ENCODE results near the gene FOXO6. TPM values are rescaled to one million over a fixed set of nuclear protein-coding genes. Genes with fewer than 3 reads are reported as not detected.
"Not testable (repeated sequence)": the region's sequence is repeated elsewhere in the genome, so short reads cannot be mapped to it uniquely, and the experiment has no call there.

Gene FOXO6
- total RNA-seq, 3 donors from 2014 or later = 0.98 to 1.3 TPM; not detected in 1

- Histone ChIP-seq H3K36me3 (no peaks in the 10 kb centered on the region), H3K27me3 (no peaks in the 10 kb centered on the region), H3K27ac (no peak overlapping the region), H3K4me1 (no peaks in the 10 kb centered on the region), H3K9me3 (peaks cover 0 to 5% of the 10 kb centered on the region in 2 donors), H3K4me3 (no peak overlapping the region)
- no peak for DNase-seq (ENCODE audit: low spot score in 2 of 2)
- TF ChIP-seq, protein P1, sequence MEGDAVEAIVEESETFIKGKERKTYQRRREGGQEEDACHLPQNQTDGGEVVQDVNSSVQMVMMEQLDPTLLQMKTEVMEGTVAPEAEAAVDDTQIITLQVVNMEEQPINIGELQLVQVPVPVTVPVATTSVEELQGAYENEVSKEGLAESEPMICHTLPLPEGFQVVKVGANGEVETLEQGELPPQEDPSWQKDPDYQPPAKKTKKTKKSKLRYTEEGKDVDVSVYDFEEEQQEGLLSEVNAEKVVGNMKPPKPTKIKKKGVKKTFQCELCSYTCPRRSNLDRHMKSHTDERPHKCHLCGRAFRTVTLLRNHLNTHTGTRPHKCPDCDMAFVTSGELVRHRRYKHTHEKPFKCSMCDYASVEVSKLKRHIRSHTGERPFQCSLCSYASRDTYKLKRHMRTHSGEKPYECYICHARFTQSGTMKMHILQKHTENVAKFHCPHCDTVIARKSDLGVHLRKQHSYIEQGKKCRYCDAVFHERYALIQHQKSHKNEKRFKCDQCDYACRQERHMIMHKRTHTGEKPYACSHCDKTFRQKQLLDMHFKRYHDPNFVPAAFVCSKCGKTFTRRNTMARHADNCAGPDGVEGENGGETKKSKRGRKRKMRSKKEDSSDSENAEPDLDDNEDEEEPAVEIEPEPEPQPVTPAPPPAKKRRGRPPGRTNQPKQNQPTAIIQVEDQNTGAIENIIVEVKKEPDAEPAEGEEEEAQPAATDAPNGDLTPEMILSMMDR (IDR thresholded peaks at IDR 0.05) = no peak
- TF ChIP-seq POLR2A (IDR thresholded peaks at IDR 0.05) (no peak), POLR2AphosphoS5 (IDR thresholded peaks at IDR 0.05) (no peak)
- intact Hi-C loops (cut with DNase I; ENCODE audit: low total_unique reads) = no loop called here
Observed at GRCh38 chr1:41329662-41330587, 31.3 kb upstream of the FOXO6 start.

GRCh38 chr1:41330588-41331545 is 30.4 kb upstream of the FOXO6 start:
- H3K27me3 ChIP-seq = no peaks in the 10 kb centered on the region
- intact Hi-C loops (cut with DNase I; ENCODE audit: low total_unique reads) = no loop called here
- no peak overlapping the region for H3K4me3 ChIP-seq
- TF ChIP-seq, protein P1 (IDR thresholded peaks at IDR 0.05) = no peak
- TF ChIP-seq POLR2A (IDR thresholded peaks at IDR 0.05) (no peak), POLR2AphosphoS5 (IDR thresholded peaks at IDR 0.05) (no peak)
- no peaks in the 10 kb centered on the region for H3K36me3 ChIP-seq
- peak in 1 of 2 donors; percentile 8 for DNase-seq (ENCODE audit: low spot score in 2 of 2)
- peaks cover 0 to 5% of the 10 kb centered on the region in 2 donors for H3K9me3 ChIP-seq
- H3K27ac ChIP-seq = no peak overlapping the region
- no peaks in the 10 kb centered on the region for H3K4me1 ChIP-seq

GRCh38 chr1:41331546-41331917 is 29.7 kb upstream of the FOXO6 start:
- DNase-seq (ENCODE audit: low spot score in 2 of 2) = no peak
- Histone ChIP-seq H3K9me3 (peaks cover 0 to 5% of the 10 kb centered on the region in 2 donors), H3K4me3 (no peak overlapping the region), H3K27ac (no peak overlapping the region), H3K27me3 (no peaks in the 10 kb centered on the region), H3K36me3 (no peaks in the 10 kb centered on the region), H3K4me1 (no peaks in the 10 kb centered on the region)
- intact Hi-C loops (cut with DNase I; ENCODE audit: low total_unique reads) = no loop called here
- no peak for TF ChIP-seq POLR2A (IDR thresholded peaks at IDR 0.05)
- TF ChIP-seq, protein P1 (IDR thresholded peaks at IDR 0.05) = no peak
- TF ChIP-seq POLR2AphosphoS5 (IDR thresholded peaks at IDR 0.05) = no peak

- H3K9me3 ChIP-seq; DNase-seq (ENCODE audit: low spot score in 2 of 2); H3K27me3 ChIP-seq; H3K4me1 ChIP-seq; H3K27ac ChIP-seq; intact Hi-C loops (cut with DNase I; ENCODE audit: low total_unique reads); H3K36me3 ChIP-seq; H3K4me3 ChIP-seq: not testable (repeated sequence)
Observed at GRCh38 chr1:41332161-41332560, 29.1 kb upstream of the FOXO6 start.

- Histone ChIP-seq H3K4me3 (no peak overlapping the region), H3K27ac (no peak overlapping the region), H3K36me3 (no peaks in the 10 kb centered on the region), H3K27me3 (no peaks in the 10 kb centered on the region), H3K9me3 (peaks cover 0 to 7% of the 10 kb centered on the region in 2 donors), H3K4me1 (no peaks in the 10 kb centered on the region)
- DNase-seq (ENCODE audit: low spot score in 2 of 2) = no peak
- intact Hi-C loops (cut with DNase I; ENCODE audit: low total_unique reads) = no loop called here
- TF ChIP-seq POLR2AphosphoS5 (IDR thresholded peaks at IDR 0.05) (no peak), POLR2A (IDR thresholded peaks at IDR 0.05) (no peak)
- TF ChIP-seq, protein P1 (IDR thresholded peaks at IDR 0.05) = no peak
Observed at GRCh38 chr1:41333146-41333784, 28.0 kb upstream of the FOXO6 start.
